Renal cortex interstitium (tissue), 3 donors: ENCODE data around the gene ACOT4. TPM values are rescaled to one million over a fixed set of nuclear protein-coding genes. Genes with fewer than 3 reads are reported as not detected.

Experiments used
- polyA plus RNA-seq, 3 donors: library from polyadenylated mRNA; unstranded; fragments of 120-200 nt; gene quantifications; one replicate each; pipeline ENCODE4 v1.2.1, GENCODE V29; 2013; ENCODE audit not compliant: insufficient read length in 3 of 3

ACOT4 gene
- polyA plus RNA-seq, 3 donors: 3.3 to 3.5 (median 3.5) TPM

Other genes with a start within 250 kb of the ACOT4 start
- gene NUMB, start 133.3 kb upstream of the ACOT4 start, polyA plus RNA-seq: 100 to 1,000 TPM in 1 of 3 donors, 10 to 100 TPM in 2; 78.3 to 112 (median 87.8) TPM
- 10 to 100 TPM in 1 of 3 donors, 1 to 10 TPM in 2; 9.8 to 12.9 (median 9.8) TPM for gene RIOX1, start 100.9 kb upstream of the ACOT4 start, polyA plus RNA-seq
- 10 to 100 TPM in 2 of 3 donors, 1 to 10 TPM in 1; 9.7 to 11.7 (median 10.2) TPM for gene ACOT1, start 54.7 kb upstream of the ACOT4 start, polyA plus RNA-seq
- gene HEATR4, start 32.9 kb upstream of the ACOT4 start, polyA plus RNA-seq: 1 to 10 TPM; 2.0 to 3.4 (median 2.1) TPM
- gene ACOT2, start 22.7 kb upstream of the ACOT4 start, polyA plus RNA-seq: 10 to 100 TPM; 61.8 to 84.3 (median 64.3) TPM
- gene ACOT6, start 20.6 kb downstream of the ACOT4 start, polyA plus RNA-seq: under 1 TPM in 2 of 3 donors, not detected in 1; 0.30 to 0.39 TPM
- 10 to 100 TPM; 18.1 to 22.4 (median 20.8) TPM for gene DNAL1, start 53.1 kb downstream of the ACOT4 start, polyA plus RNA-seq
- 10 to 100 TPM; 79.5 to 96.4 (median 90.5) TPM for gene PNMA1, start 122.5 kb downstream of the ACOT4 start, polyA plus RNA-seq